Parathyroid adenoma (tissue), 2 donors: ENCODE results near the gene CDC27.
"Not testable (repeated sequence)": the region's sequence is repeated elsewhere in the genome, so short reads cannot be mapped to it uniquely, and the experiment has no call there.

Experiments used
- H2AFZ ChIP-seq: fragments of 300-600 bp; sonication (generic); one replicate; pipeline ENCODE4 v1.7.0; 2017; ENCODE audit warnings: antibody characterized with exemption, mild to moderate bottlenecking
- H3K27ac ChIP-seq: fragments of 300-600 bp; sonication (generic); one replicate; pipeline ENCODE4 v1.7.0; 2017
- H3K27me3 ChIP-seq: fragments of 300-600 bp; sonication (generic); one replicate; pipeline ENCODE4 v1.7.0; 2017; ENCODE audit warnings: low read length; ENCODE audit not compliant: control insufficient read depth, insufficient read depth
- H3K36me3 ChIP-seq: fragments of 300-600 bp; sonication (generic); one replicate; pipeline ENCODE4 v1.7.0; 2017; ENCODE audit warnings: low read length; ENCODE audit not compliant: control insufficient read depth, insufficient read depth
- H3K4me1 ChIP-seq: fragments of 300-600 bp; sonication (generic); one replicate; pipeline ENCODE4 v1.7.0; 2017; ENCODE audit warnings: control low read depth
- H3K4me2 ChIP-seq: fragments of 300-600 bp; sonication (generic); one replicate; pipeline ENCODE4 v1.7.0; 2017; ENCODE audit warnings: low read length
- H3K4me3 ChIP-seq: fragments of 300-600 bp; sonication (generic); one replicate; pipeline ENCODE4 v1.7.0; 2017; ENCODE audit warnings: low read depth, low read length
- H3K79me2 ChIP-seq: fragments of 300-600 bp; sonication (generic); one replicate; pipeline ENCODE4 v1.7.0; 2017; ENCODE audit warnings: control low read depth
- H3K9ac ChIP-seq: fragments of 300-600 bp; sonication (generic); one replicate; pipeline ENCODE4 v1.7.0; 2017; ENCODE audit warnings: mild to moderate bottlenecking
- H3K9me3 ChIP-seq: fragments of 300-600 bp; sonication (generic); one replicate; pipeline ENCODE4 v1.7.0; 2017; ENCODE audit warnings: low read length; ENCODE audit not compliant: control insufficient read depth
- CTCF ChIP-seq: fragments of 300-600 bp; sonication (generic); IDR thresholded peaks from one replicate; pipeline ENCODE4 v1.7.0; 2017; ENCODE audit warnings: antibody characterized with exemption, mild to moderate bottlenecking
- donor health status: primary hyperparathyroidism.

The CDC27 gene

GRCh38 chr17:47117386-47117785, 71.7 kb downstream of the CDC27 start:
- H3K36me3 ChIP-seq = no peaks in the 10 kb centered on the region
- no peaks in the 10 kb centered on the region for H3K27me3 ChIP-seq
- H3K79me2 ChIP-seq = no peaks in the 10 kb centered on the region

GRCh38 chr17:47106130-47106529, 83.0 kb downstream of the CDC27 start:
- Histone ChIP-seq H3K9ac (no peak overlapping the region), H3K27me3 (no peaks in the 10 kb centered on the region), H3K9me3 (no peaks in the 10 kb centered on the region), H3K4me2 (no peak overlapping the region), H2AFZ (no peak overlapping the region), H3K36me3 (no peaks in the 10 kb centered on the region), H3K79me2 (no peaks in the 10 kb centered on the region), H3K4me3 (no peak overlapping the region), H3K27ac (no peak overlapping the region), H3K4me1 (no peaks in the 10 kb centered on the region)
- TF ChIP-seq CTCF = no peak

More at GRCh38 chr17:47117386-47117785, 71.7 kb downstream of the CDC27 start:
- Histone ChIP-seq H3K4me1 (no peaks in the 10 kb centered on the region), H3K9me3 (no peaks in the 10 kb centered on the region), H2AFZ (no peak overlapping the region), H3K4me2 (no peak overlapping the region), H3K27ac (no peak overlapping the region), H3K4me3 (no peak overlapping the region), H3K9ac (no peak overlapping the region)
- TF ChIP-seq CTCF = no peak

DNA sequence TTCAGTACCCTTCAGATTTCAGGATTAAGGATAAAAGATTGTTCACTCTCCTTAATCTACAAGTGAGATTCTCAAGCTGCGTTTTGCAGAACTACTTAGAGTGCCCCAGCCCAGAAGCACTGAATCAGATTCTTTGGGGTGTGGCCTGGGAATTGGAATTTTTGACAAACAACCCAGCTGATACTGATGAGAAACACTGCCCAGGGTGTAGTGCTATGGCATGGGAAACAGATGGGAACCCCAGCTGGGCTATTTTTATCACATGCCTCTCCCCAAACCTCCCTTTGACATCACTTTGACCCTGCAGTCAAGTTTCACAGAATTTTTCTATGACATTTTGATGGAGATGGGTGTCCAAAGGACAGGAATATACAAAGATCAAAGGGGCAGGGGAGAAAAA, 83.8 kb downstream of the CDC27 start:
- not testable (repeated sequence) for H3K4me3 ChIP-seq, H2AFZ ChIP-seq, H3K4me1 ChIP-seq, H3K27ac ChIP-seq, H3K9ac ChIP-seq, H3K4me2 ChIP-seq, H3K27me3 ChIP-seq, H3K79me2 ChIP-seq, H3K9me3 ChIP-seq, H3K36me3 ChIP-seq

DNA sequence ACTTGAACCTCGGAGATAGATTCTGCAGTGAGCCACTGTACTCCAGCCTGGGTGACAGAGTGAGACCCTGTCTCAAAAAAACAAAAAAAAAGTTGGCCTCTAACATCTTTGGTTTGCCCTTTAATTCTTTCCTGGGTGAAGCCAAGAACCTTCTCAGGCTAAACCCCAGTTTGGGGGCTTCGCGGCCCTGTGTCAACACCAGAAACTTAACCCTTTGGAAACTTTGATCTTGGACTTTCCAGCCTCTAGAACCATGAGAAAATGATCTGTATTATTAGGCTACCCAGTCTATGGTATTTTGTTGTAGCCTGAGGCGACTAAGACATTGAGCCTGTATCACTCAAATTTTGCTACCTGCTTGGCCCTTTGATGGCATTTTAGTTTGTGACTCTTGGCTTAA, 86.2 kb downstream of the CDC27 start:
- peaks cover 2% of the 10 kb centered on the region for H3K79me2 ChIP-seq
- no peak overlapping the region for H3K4me2 ChIP-seq

GRCh38 chr17:47099987-47100711, 88.9 kb downstream of the CDC27 start:
- no peaks in the 10 kb centered on the region for H3K9me3 ChIP-seq
- H3K27ac ChIP-seq = peak overlapping the region; percentile 53
- H3K36me3 ChIP-seq = no peaks in the 10 kb centered on the region
- peak overlapping the region; percentile 97 for H2AFZ ChIP-seq
- TF ChIP-seq CTCF = peak; percentile 13
- peaks cover 2% of the 10 kb centered on the region for H3K79me2 ChIP-seq
- H3K9ac ChIP-seq = peak overlapping the region; percentile 67
- H3K4me3 ChIP-seq = peak overlapping the region; percentile 87
- H3K4me1 ChIP-seq = peaks cover 3% of the 10 kb centered on the region
- peak overlapping the region; percentile 86 for H3K4me2 ChIP-seq
- no peaks in the 10 kb centered on the region for H3K27me3 ChIP-seq

More for the DNA sequence above, 86.2 kb downstream of the CDC27 start:
- no peaks in the 10 kb centered on the region for H3K9me3 ChIP-seq
- H3K4me3 ChIP-seq = no peak overlapping the region
- H2AFZ ChIP-seq = no peak overlapping the region
- no peak overlapping the region for H3K9ac ChIP-seq
- H3K27ac ChIP-seq = no peak overlapping the region
- H3K4me1 ChIP-seq = peaks cover 3% of the 10 kb centered on the region
- no peaks in the 10 kb centered on the region for H3K27me3 ChIP-seq
- TF ChIP-seq CTCF = no peak
- no peaks in the 10 kb centered on the region for H3K36me3 ChIP-seq
